ENCODE results near the gene IPMK. TPM values are rescaled to one million over a fixed set of nuclear protein-coding genes. Genes with fewer than 3 reads are reported as not detected.

Gene IPMK
- total and polyA plus RNA-seq, 5 donors from 2014 or later = 1.3 to 4.2 (median 2.1) TPM

GRCh38 chr10:58278274-58278961 lies 10.7 kb upstream of the IPMK start:
- H3K36me3 ChIP-seq (ENCODE audit: control insufficient read depth, insufficient read depth, low read length) = peaks cover 4% of the 10 kb centered on the region
- Mint-ChIP-seq H3K9me3 (no peaks in the 10 kb centered on the region), H3K27ac (no peak overlapping the region), H3K27me3 (no peaks in the 10 kb centered on the region), H3K4me1 (peaks cover 9 to 36% (median 31%) of the 10 kb centered on the region in 4 donors), H3K36me3 (peaks cover 9% of the 10 kb centered on the region), H3K4me3 (no peak overlapping the region)
- no peaks in the 10 kb centered on the region for H3K27me3 ChIP-seq (ENCODE audit: control insufficient read depth, insufficient read depth, low read length)
- peaks cover 8% of the 10 kb centered on the region for H3K4me1 ChIP-seq (ENCODE audit: control insufficient read depth, insufficient read depth, low read length, poor library complexity, severe bottlenecking)
- H3K4me3 ChIP-seq (ENCODE audit: low read depth, low read length) = no peak overlapping the region
- no peak overlapping the region for H3K27ac ChIP-seq (ENCODE audit: insufficient read depth, low read length, poor library complexity, severe bottlenecking)
- ATAC-seq (ENCODE audit: low read depth in 2 of 2) (no peak), DNase-seq (no peak)
- H3K9me3 ChIP-seq (ENCODE audit: control insufficient read depth in 2 of 2, low read length in 2 of 2) = no peaks in the 10 kb centered on the region

GRCh38 chr10:58275908-58276307 lies 8.2 kb upstream of the IPMK start:
- Histone ChIP-seq H3K9me3 (ENCODE audit: control insufficient read depth in 2 of 2, low read length in 2 of 2) (no peaks in the 10 kb centered on the region), H3K4me3 (ENCODE audit: low read depth, low read length) (no peak overlapping the region), H3K4me1 (ENCODE audit: control insufficient read depth, insufficient read depth, low read length, poor library complexity, severe bottlenecking) (no peaks in the 10 kb centered on the region), H3K27me3 (ENCODE audit: control insufficient read depth, insufficient read depth, low read length) (no peaks in the 10 kb centered on the region), H3K27ac (ENCODE audit: insufficient read depth, low read length, poor library complexity, severe bottlenecking) (no peak overlapping the region), H3K36me3 (ENCODE audit: control insufficient read depth, insufficient read depth, low read length) (peaks cover 4% of the 10 kb centered on the region)
- DNase-seq = no peak
- peaks cover 9% of the 10 kb centered on the region for H3K36me3 Mint-ChIP-seq
- peaks cover 4 to 37% (median 12%) of the 10 kb centered on the region in 4 donors for H3K4me1 Mint-ChIP-seq
- no peaks in the 10 kb centered on the region for H3K9me3 Mint-ChIP-seq
- no peak overlapping the region for H3K27ac Mint-ChIP-seq
- H3K4me3 Mint-ChIP-seq = no peak overlapping the region
- no peak for ATAC-seq (ENCODE audit: low read depth in 2 of 2)
- no peaks in the 10 kb centered on the region for H3K27me3 Mint-ChIP-seq

DNA sequence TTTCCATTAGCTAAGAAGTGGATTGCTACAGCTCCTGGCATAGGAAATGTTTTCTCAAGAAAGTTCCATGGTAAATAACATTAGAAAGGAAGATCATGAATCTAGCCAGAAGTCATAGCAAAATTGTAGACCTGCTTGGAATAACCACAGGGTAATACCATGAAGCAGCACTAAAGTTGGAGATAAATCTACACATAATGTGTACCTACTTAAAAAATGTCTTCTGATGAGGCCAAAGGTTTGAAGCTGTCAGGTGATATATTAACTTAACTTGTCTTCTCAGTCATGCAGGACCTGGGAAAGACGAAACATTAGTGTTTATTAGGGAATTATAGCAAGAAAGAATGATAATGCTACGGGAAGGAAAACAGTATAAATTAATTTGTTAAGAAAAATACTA lies 7.6 kb upstream of the IPMK start:
- no peak overlapping the region for H3K4me3 ChIP-seq (ENCODE audit: low read depth, low read length)
- peaks cover 2% of the 10 kb centered on the region for H3K4me1 ChIP-seq (ENCODE audit: control insufficient read depth, insufficient read depth, low read length, poor library complexity, severe bottlenecking)
- H3K36me3 ChIP-seq (ENCODE audit: control insufficient read depth, insufficient read depth, low read length) = peaks cover 4% of the 10 kb centered on the region
- Mint-ChIP-seq H3K9me3 (no peaks in the 10 kb centered on the region), H3K27ac (no peak overlapping the region), H3K36me3 (peaks cover 9% of the 10 kb centered on the region), H3K27me3 (no peaks in the 10 kb centered on the region), H3K4me1 (peaks cover 4 to 35% (median 14%) of the 10 kb centered on the region in 4 donors), H3K4me3 (no peak overlapping the region)
- no peaks in the 10 kb centered on the region for H3K27me3 ChIP-seq (ENCODE audit: control insufficient read depth, insufficient read depth, low read length)
- ATAC-seq (ENCODE audit: low read depth in 2 of 2) (no peak), DNase-seq (no peak)
- H3K9me3 ChIP-seq (ENCODE audit: control insufficient read depth in 2 of 2, low read length in 2 of 2) = no peaks in the 10 kb centered on the region
- no peak overlapping the region for H3K27ac ChIP-seq (ENCODE audit: insufficient read depth, low read length, poor library complexity, severe bottlenecking)

GRCh38 chr10:58269782-58270290 lies 2.1 kb upstream of the IPMK start:
- Mint-ChIP-seq H3K27me3 (peaks cover 4% of the 10 kb centered on the region), H3K36me3 (no peaks in the 10 kb centered on the region), H3K4me3 (peak overlapping the region; percentile 93 to 97 (median 95)), H3K4me1 (peaks cover 21 to 40% (median 31%) of the 10 kb centered on the region in 4 donors), H3K27ac (peak overlapping the region in 2 of 3 donors; percentile 95 to 99), H3K9me3 (no peaks in the 10 kb centered on the region)
- no peaks in the 10 kb centered on the region for H3K36me3 ChIP-seq (ENCODE audit: control insufficient read depth, insufficient read depth, low read length)
- no peak for ATAC-seq (ENCODE audit: low read depth in 2 of 2)
- H3K27ac ChIP-seq (ENCODE audit: insufficient read depth, low read length, poor library complexity, severe bottlenecking) = peak overlapping the region; percentile 91
- peaks cover 35% of the 10 kb centered on the region for H3K4me1 ChIP-seq (ENCODE audit: control insufficient read depth, insufficient read depth, low read length, poor library complexity, severe bottlenecking)
- peak overlapping the region; percentile 91 for H3K4me3 ChIP-seq (ENCODE audit: low read depth, low read length)
- H3K9me3 ChIP-seq (ENCODE audit: control insufficient read depth in 2 of 2, low read length in 2 of 2) = no peaks in the 10 kb centered on the region
- H3K27me3 ChIP-seq (ENCODE audit: control insufficient read depth, insufficient read depth, low read length) = no peaks in the 10 kb centered on the region
- no peak for DNase-seq

GRCh38 chr10:58268946-58269781 lies 1.5 kb upstream of the IPMK start, which contains the start of gene CISD1:
Gene CISD1 (plus strand): TSS chr10:58269162. CDS start chr10:58269274, 112 bp downstream.
- Mint-ChIP-seq H3K9me3 (no peaks in the 10 kb centered on the region), H3K4me1 (peaks cover 27 to 43% (median 38%) of the 10 kb centered on the region in 4 donors), H3K27ac (peak within 1 kb of the TSS; percentile 93 to 99 (median 95)), H3K27me3 (peaks cover 4% of the 10 kb centered on the region), H3K4me3 (peak within 1 kb of the TSS; percentile 93 to 97 (median 95)), H3K36me3 (no peaks in the 10 kb centered on the region)
- Histone ChIP-seq H3K36me3 (ENCODE audit: control insufficient read depth, insufficient read depth, low read length) (no peaks in the 10 kb centered on the region), H3K27ac (ENCODE audit: insufficient read depth, low read length, poor library complexity, severe bottlenecking) (peak within 1 kb of the TSS; percentile 91), H3K4me1 (ENCODE audit: control insufficient read depth, insufficient read depth, low read length, poor library complexity, severe bottlenecking) (peaks cover 35% of the 10 kb centered on the region), H3K4me3 (ENCODE audit: low read depth, low read length) (peak within 1 kb of the TSS; percentile 97), H3K27me3 (ENCODE audit: control insufficient read depth, insufficient read depth, low read length) (no peaks in the 10 kb centered on the region), H3K9me3 (ENCODE audit: control insufficient read depth in 2 of 2, low read length in 2 of 2) (no peaks in the 10 kb centered on the region)
- DNase-seq = peak; percentile 92 to 99 (median 92)
- ATAC-seq (ENCODE audit: low read depth in 2 of 2) = peak; percentile 70 to 79

DNA sequence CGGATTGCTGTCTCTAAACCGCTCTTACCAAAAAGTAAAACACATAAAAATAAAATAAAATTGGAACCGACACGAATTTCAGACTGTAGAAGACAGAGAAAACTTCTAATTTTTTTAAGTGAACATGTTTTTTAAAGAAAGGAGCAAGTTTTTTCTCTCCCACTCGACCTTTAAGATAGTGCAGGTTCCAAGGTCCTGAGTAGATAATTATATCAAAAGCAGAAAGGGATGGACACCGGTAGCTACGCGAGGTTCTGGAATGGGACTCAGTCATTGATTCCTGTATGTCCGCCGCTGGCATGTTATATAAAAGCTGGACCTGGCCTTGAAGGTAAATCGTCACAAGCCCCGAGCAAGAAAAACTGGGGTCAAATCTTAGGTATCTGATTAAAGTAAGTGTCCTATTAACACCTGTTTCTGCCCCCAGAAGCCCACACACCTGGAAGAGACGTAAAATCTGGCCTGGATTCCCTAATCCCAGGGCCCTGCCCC lies 806 bp upstream of the IPMK start:
- Mint-ChIP-seq H3K27ac (peak overlapping the region; percentile 93 to 99 (median 95)), H3K9me3 (no peaks in the 10 kb centered on the region), H3K4me1 (peaks cover 31 to 49% (median 41%) of the 10 kb centered on the region in 4 donors), H3K4me3 (peak overlapping the region; percentile 93 to 97 (median 95)), H3K27me3 (peaks cover 4% of the 10 kb centered on the region), H3K36me3 (no peaks in the 10 kb centered on the region)
- DNase-seq = no peak
- peak overlapping the region; percentile 97 for H3K4me3 ChIP-seq (ENCODE audit: low read depth, low read length)
- peak overlapping the region; percentile 91 for H3K27ac ChIP-seq (ENCODE audit: insufficient read depth, low read length, poor library complexity, severe bottlenecking)
- H3K36me3 ChIP-seq (ENCODE audit: control insufficient read depth, insufficient read depth, low read length) = no peaks in the 10 kb centered on the region
- H3K9me3 ChIP-seq (ENCODE audit: control insufficient read depth in 2 of 2, low read length in 2 of 2) = no peaks in the 10 kb centered on the region
- H3K4me1 ChIP-seq (ENCODE audit: control insufficient read depth, insufficient read depth, low read length, poor library complexity, severe bottlenecking) = peaks cover 35% of the 10 kb centered on the region
- no peaks in the 10 kb centered on the region for H3K27me3 ChIP-seq (ENCODE audit: control insufficient read depth, insufficient read depth, low read length)
- no peak for ATAC-seq (ENCODE audit: low read depth in 2 of 2)

DNA sequence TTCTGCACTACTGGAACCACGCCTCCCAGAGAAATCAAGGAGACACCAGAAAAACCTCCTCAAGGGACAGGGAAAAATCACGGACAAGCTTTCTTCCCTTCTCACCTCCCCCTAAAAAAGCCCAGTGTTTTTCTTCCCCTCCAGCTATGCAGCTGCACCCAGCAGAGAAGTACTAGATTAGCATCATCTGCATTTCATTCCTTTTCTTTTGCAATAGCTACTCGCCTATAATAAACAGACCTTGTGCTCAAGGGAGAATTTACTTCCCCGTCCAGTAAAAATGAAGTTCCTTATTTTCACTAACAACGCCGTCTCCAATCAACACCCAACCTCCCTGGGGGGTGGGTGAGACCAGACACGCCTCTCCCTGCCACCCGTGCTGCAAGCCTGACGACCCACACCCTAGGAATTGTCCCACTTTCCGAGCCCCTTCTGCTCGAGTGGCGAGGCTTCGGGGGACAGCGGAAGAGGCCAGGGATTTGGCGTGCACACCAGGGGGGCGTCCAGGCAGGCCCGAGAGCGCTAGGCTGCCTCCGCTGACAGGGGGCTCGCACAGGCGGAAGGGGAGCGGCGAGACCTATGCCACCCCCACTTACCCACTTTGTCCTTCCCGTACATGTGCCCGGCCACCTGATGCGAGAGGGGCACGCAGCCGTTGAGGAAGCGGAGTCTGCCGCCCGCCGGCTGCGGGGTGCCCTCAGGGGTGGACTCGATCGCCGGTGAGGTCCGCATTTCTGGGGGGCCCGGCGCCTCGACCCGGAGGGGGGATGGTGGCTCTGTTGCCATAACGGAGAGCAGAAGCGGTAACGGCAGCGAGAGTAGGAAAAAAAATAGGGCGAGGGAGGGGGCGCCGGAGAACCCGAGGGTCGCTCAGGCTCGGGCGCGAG lies 625 bp downstream of the IPMK start:
- H3K36me3 ChIP-seq (ENCODE audit: control insufficient read depth, insufficient read depth, low read length) = no peaks in the 10 kb centered on the region
- Mint-ChIP-seq H3K27ac (peak overlapping the region; percentile 89 to 98 (median 97)), H3K4me1 (peaks cover 31 to 55% (median 46%) of the 10 kb centered on the region in 4 donors), H3K9me3 (no peaks in the 10 kb centered on the region), H3K27me3 (peaks cover 4% of the 10 kb centered on the region), H3K4me3 (peak overlapping the region; percentile 96 to 98 (median 96)), H3K36me3 (no peaks in the 10 kb centered on the region)
- no peaks in the 10 kb centered on the region for H3K27me3 ChIP-seq (ENCODE audit: control insufficient read depth, insufficient read depth, low read length)
- no peaks in the 10 kb centered on the region for H3K9me3 ChIP-seq (ENCODE audit: control insufficient read depth in 2 of 2, low read length in 2 of 2)
- no peak for ATAC-seq (ENCODE audit: low read depth in 2 of 2)
- H3K4me3 ChIP-seq (ENCODE audit: low read depth, low read length) = peak overlapping the region; percentile 84
- peaks cover 35% of the 10 kb centered on the region for H3K4me1 ChIP-seq (ENCODE audit: control insufficient read depth, insufficient read depth, low read length, poor library complexity, severe bottlenecking)
- peak; percentile 35 to 49 (median 41) for DNase-seq
- H3K27ac ChIP-seq (ENCODE audit: insufficient read depth, low read length, poor library complexity, severe bottlenecking) = peak overlapping the region; percentile 91
